GM18498 (cell line): ENCODE measurements around the gene U2AF2.

Experiments
- ATAC-seq: cut with Tn5 transposase; IDR thresholded peaks from one replicate; pipeline ENCODE4 v1.9.1; 2021; ENCODE audit warnings: mild to moderate bottlenecking, moderate library complexity; ENCODE audit not compliant: unreplicated experiment

The U2AF2 gene

GRCh38 chr19:55687281-55688201 lies 32.7 kb downstream of the U2AF2 start:
- no peak for ATAC-seq

- ATAC-seq: no peak
Measured at GRCh38 chr19:55688422-55689218, 33.8 kb downstream of the U2AF2 start.

- no peak for ATAC-seq
Measured at GRCh38 chr19:55689411-55690108, 34.7 kb downstream of the U2AF2 start.

GRCh38 chr19:55690109-55690768 lies 35.4 kb downstream of the U2AF2 start:
- no peak for ATAC-seq

GRCh38 chr19:55690769-55691545 lies 36.1 kb downstream of the U2AF2 start:
- no peak for ATAC-seq

DNA sequence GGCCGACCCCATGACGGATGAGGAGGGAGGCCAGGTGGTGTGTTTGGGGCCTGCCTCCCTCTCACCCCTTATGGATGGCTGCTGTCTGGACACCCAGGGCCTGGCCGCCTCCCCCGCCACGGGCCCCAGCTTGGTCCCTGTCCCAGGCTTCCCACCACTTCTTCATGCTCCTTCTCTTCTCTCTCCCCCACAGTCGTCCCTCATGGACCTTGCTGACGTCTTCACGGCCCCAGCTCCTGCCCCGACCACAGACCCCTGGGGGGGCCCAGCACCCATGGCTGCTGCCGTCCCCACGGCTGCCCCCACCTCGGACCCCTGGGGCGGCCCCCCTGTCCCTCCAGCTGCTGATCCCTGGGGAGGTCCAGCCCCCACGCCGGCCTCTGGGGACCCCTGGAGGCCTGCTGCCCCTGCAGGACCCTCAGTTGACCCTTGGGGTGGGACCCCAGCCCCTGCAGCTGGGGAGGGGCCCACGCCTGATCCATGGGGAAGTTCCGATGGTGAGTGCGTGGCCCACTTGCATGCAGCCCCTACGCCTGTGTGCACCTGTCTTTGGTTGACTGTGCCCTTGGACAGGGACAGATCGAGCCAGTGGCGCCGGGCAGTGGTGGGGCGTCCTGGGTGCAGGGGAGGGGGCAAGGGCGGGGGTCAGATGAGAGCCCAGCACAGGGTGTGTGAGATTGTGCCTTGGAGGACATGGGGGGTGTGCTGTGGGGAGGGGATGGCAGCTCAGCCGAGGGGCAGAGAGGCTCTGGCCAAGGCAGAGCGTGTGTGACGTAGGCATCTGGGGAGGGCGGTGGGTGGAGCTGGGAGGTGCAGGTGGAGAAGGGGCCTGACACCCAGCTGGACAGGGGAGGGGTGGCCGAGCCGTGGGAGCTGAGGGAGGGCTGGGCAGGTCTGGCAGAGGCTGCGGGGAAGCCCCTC lies 37.0 kb downstream of the U2AF2 start:
- no peak for ATAC-seq

GRCh38 chr19:55692681-55693081 lies 37.8 kb downstream of the U2AF2 start:
- no peak for ATAC-seq

DNA sequence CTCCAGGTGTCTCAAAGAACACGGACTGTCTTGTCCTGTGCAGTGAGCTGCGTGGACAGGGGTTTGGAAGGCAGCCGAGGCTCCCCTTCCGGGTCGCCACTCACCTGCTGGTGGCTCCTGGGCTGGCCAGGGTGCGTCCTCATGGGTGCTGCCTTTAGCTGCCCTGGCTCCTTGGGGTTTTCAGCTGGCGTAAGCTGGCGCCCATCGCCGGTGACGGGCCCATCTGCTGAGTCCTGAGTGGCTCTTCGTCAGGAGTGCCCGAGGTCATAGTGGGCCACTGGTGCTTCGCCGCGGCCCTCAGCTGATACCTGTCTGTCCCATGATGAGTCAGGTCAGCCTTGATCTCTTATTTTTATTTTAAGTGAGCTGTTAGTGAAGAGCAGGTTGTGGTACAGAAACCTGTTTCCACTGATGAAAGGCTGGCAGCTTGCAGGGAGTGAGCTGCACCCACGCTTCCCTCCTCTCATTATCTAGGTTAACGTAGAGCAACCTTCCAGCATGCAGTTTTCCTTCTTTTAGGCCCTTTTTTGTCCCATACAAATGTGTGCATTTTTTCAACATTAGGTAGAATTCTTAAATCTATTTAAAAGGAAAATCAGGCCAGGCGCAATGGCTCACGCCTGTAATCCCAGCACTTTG lies 38.6 kb downstream of the U2AF2 start:
- ATAC-seq: no peak

DNA sequence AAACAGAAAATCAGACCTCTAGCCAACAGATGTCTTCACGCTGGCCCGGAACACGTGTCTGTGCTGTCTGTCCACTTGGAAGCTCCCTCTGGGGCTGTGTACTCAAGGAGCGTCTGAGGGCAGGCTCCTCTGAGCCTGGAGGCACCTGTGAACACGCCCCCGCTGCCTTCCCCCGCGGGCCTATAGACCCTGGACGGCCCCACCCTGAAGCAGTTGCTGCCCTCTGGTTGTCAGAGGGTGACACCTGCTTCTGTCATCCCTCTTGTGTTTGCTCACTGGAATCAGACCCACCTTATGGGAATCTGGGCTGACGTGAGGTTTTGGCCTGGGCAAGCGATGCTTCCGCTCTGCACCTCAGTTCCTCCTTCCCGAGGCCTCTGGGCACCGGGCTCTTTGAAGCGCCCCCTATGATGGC lies 39.4 kb downstream of the U2AF2 start:
- no peak for ATAC-seq

DNA sequence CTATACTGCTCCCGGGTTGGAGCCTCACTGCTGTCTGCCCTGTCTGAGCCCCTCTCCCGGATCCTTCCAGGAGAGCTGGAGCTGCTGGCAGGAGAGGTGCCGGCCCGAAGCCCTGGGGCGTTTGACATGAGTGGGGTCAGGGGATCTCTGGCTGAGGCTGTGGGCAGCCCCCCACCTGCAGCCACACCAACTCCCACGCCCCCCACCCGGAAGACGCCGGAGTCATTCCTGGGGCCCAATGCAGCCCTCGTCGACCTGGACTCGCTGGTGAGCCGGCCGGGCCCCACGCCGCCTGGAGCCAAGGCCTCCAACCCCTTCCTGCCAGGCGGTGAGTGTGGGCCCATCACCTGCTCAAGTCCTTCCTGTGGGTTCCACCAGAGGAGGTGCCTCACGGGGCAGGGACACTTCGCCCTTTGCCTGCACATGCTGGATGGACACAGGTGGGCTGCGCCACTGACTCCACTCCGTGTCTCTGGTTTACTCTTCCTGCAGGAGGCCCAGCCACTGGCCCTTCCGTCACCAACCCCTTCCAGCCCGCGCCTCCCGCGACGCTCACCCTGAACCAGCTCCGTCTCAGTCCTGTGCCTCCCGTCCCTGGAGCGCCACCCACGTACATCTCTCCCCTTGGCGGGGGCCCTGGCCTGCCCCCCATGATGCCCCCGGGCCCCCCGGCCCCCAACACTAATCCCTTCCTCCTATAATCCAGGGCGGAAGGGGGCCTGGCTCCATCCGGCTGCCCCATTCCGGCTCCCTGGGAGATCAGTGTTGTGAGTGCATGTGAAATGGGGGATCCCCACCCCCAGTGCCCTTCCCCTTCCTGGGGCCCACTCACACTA lies 40.0 kb downstream of the U2AF2 start:
- no peak for ATAC-seq

DNA sequence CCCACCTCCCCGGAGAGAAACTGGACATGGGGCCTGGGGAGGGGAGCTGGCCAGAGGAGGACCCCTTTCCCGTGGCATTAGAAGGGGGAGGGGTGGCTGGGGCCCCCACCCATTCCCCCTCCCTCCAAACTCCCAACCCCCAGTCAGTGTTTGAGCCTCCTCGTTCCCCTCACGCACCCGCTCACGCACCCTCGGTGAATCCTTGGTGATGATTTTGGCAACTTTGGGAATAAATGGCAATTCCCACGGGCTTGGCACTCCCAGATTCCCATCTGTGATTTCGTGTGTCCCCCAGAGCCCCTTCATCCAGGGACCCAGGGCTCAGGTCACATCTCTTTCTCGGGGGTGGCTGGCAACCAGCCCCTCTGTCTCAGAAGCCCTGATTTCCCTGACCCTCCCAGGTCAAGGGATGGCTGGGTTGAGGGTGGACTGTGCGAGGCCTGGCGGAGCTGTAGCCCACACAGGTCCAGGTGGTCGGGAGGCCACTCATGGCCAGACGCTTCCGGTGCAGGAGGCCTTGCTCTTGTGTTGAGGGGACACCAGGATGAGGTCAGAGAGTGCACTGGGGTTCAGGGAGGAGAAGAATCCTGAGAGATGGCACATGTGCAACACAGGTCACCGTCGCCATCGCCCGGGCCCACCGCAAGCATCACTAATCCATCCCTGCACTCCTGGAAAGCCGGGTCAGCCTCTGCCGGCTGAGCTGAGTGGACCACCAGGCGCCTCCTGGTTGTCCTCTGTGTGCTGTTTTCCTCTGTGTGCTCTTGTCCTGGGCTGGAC lies 40.9 kb downstream of the U2AF2 start:
- ATAC-seq: no peak

DNA sequence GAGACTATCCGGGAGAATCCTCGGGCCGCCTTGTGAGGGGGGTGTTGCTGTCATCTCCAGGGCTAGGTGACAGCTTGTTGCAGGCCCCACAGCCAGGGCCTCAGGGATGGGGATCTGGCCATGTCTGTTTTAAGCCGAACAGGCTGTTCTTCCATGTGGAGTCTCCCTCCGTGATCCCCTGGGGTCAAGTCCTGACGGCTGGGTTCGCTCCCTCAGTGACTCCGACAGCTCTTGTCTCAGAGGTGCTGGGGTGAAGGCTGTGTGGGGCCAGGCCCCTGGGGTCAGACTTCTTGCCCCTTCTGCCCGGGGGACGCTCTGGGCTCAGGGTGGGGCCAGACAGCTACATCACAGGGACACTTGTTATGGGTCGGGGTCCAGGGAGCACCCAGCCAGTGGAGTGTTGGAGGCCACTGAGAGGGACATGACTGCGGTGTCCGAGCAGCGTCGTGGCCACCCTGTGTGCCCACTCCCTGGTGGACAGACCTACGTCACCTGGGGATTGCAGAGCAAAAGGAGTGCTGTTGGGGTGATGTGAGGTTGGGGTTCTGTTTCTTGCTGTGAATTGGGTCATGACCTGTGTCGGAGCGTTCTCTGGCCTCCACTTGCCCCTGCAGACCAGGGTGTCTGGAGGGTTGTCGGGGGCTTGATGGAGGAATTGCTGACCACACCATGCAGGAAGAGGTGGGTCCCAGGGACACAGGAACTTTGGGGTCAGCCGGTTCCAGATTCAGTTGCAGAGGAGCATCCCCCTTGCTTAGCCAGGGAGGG lies 41.6 kb downstream of the U2AF2 start:
- ATAC-seq: no peak

GRCh38 chr19:55697069-55697440 lies 42.2 kb downstream of the U2AF2 start:
- no peak for ATAC-seq

- ATAC-seq: no peak
Measured at GRCh38 chr19:55697698-55698097, 42.9 kb downstream of the U2AF2 start.

DNA sequence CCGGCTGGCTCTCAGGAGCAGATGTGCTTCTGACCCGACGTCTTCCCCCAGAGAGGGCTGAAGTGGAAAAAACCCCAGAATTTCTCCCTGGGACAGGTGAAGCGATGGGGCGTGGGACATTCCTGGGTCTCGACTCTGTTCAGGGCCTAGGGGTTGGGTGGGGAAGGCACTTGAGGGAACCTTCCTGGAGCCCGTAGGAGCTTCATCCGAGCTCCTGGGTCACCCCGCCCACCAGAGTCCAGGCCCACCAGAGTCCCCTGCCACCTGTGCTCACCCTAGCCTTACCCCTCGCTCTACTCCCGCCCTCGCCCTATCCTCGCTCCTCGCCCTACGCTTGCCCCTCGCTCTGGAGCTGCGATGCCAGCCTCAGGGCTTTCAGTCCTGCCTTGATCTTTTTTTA lies 43.4 kb downstream of the U2AF2 start:
- ATAC-seq: no peak

- no peak for ATAC-seq
Measured at GRCh38 chr19:55699221-55699620, 44.4 kb downstream of the U2AF2 start.
